ENCODE measurements around the gene BCR. TPM values are rescaled to one million over a fixed set of nuclear protein-coding genes. Genes with fewer than 3 reads are reported as not detected.
A peak's percentile ranks its signal among the peaks of the same experiment; 100 is the strongest.

Gene BCR
- total and polyA plus RNA-seq, 2 of the 13 experiments (the other 11 are each of a cell fraction or from before 2014, with no cell fraction given), result 19.9 to 33.6 TPM

DNA sequence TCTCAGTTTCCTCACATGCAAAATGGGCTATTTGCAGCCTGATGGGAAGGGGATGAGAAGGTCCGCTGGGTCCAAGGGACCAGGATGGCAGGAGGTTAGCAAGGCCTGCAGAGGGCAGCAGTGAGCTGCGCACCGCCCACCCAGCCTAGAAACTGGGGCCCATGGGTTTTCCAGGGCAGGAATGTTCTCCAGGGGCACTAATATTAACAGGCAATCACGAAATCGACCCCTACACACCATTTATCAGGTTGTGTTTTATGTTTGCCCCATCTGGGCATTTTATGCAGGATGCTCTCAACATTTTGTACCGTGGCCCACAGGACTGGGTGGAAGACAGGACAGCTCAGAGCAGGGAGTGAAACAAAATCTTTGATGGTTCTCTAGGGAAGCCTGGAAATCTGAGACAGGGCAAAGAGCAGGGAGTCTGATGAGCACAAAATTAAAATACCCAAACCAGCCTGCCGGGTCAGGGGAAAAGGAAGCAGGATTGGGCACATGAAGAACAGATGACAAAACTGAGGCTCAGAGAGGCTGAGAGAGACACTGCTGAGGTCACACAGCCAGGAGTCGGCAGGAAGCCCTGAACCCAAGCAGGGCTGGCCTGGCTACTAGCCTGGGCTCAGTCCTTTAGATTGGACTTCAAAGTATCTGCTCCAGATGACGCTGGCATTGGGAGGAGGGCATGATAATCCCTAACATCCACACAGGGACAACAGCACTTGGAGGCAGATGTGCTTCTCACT is 1.6 kb upstream of the BCR start:
- peak overlapping the region; percentile 94 for H3K4me2 ChIP-seq (ENCODE audit: low read depth, low read length)
- peaks cover 29% of the 10 kb centered on the region for H3K79me2 ChIP-seq (ENCODE audit: insufficient read depth, low read length)
- H2AFZ ChIP-seq (ENCODE audit: low read length), result no peak overlapping the region
- peaks cover 65% of the 10 kb centered on the region for H3K4me1 ChIP-seq (ENCODE audit: insufficient read depth, low read length)
- H3K9me3 ChIP-seq (ENCODE audit: low read length), result no peaks in the 10 kb centered on the region
- ATAC-seq (peak; percentile 51), FAIRE-seq (peak; percentile 82), DNase-seq (ENCODE audit: low spot score) (no peak)
- peaks cover 25% of the 10 kb centered on the region for H4K20me1 ChIP-seq (ENCODE audit: insufficient read depth, low read length)
- intact Hi-C loops (cut with micrococcal nuclease; ENCODE audit: unreplicated experiment) (loop anchor here (1.0 to 2.0 kb wide), 3 partner anchors 62 to 103 kb away; no protein-coding TSS in a partner anchor), in situ Hi-C loops (cut with HindIII; ENCODE audit: extremely low pct_ligation_motif_present, low pct_unique_long_range_greater_than_20kb) (loop anchor here (5.0 kb wide), 1 partner anchor 104 kb away; no protein-coding TSS in a partner anchor)
- peak overlapping the region; percentile 60 for H3K27ac ChIP-seq (ENCODE audit: extremely low read length, insufficient read depth, low read length)
- 17% methylated on average over 9 of the region's 9 CpGs for WGBS (ENCODE audit: low lambda C conversion rate)
- no TSS peak for BruUV-seq (replicated peaks)
- H3K9ac ChIP-seq (ENCODE audit: insufficient read depth, low read depth, low read length), result peak overlapping the region; percentile 65; the same call in 1 of the 2 replicates
- ChIA-PET CTCF (ENCODE audit: low intra/inter-chr PET ratio, low total read pairs) (interaction anchor here (0.6 to 5.9 kb wide), 6 partner anchors 56 to 112 kb away, joined by 3 to 73 read pairs (median 7); no protein-coding TSS in a partner anchor), POLR2A (interaction anchor here (0.6 to 4.1 kb wide), 2 partner anchors 103 to 1377 kb away, joined by 4 to 18 read pairs; no protein-coding TSS in a partner anchor)
- H3K4me3 ChIP-seq (replicated peaks in 1 of 3; ENCODE audit: insufficient read depth in 1 of 3, low read depth in 2 of 3, low read length in 3 of 3), result peak overlapping the region in 1 of 3 experiments; percentile 83; a peak in 2 of 6 replicates
- H3K36me3 ChIP-seq (replicated peaks in 1 of 2; ENCODE audit: control insufficient read depth in 1 of 2, insufficient read depth in 2 of 2, low read length in 2 of 2), result no peaks in the 10 kb centered on the region; a peak in 1 of 5 replicates
- no peaks in the 10 kb centered on the region; a peak in 1 of 5 replicates for H3K27me3 ChIP-seq (ENCODE audit: control insufficient read depth in 1 of 2, insufficient read depth in 2 of 2, low read length in 2 of 2)
- TF ChIP-seq TEAD3 (CRISPR knock-in tag; optimal IDR thresholded peaks at IDR 0.05; ENCODE audit: borderline replicate concordance), result peak; percentile 57
- TF ChIP-seq ZBTB38 (CRISPR knock-in tag; IDR thresholded peaks at IDR 0.05), result no peak
- no peak for TF ChIP-seq POLR2AphosphoS2 (IDR thresholded peaks at IDR 0.05; ENCODE audit: low read depth, low read length)
- TF ChIP-seq AGO2 (optimal IDR thresholded peaks at IDR 0.05; ENCODE audit: low read depth, low read length), result no peak
- 0 out of 2 replicates have a peak, but pooled peaks have one; percentile 31 for TF ChIP-seq GATAD1 (CRISPR knock-in tag; IDR thresholded peaks at IDR 0.05)
- TF ChIP-seq ISL2 (CRISPR knock-in tag; IDR thresholded peaks at IDR 0.05), result peak; percentile 23; the same call in 1 of the 2 replicates
- no peak for TF ChIP-seq KLF6 (CRISPR knock-in tag; IDR thresholded peaks at IDR 0.05)
- 0 out of 2 replicates have a peak, but pooled peaks have one; percentile 33 for TF ChIP-seq GATAD2A (CRISPR knock-in tag; IDR thresholded peaks at IDR 0.05)
- TF ChIP-seq ZFP91 (CRISPR knock-in tag; IDR thresholded peaks at IDR 0.05; ENCODE audit: borderline replicate concordance), result peak; percentile 65; the same call in 1 of the 2 replicates
- no peak for TF ChIP-seq KDM3A (CRISPR knock-in tag; IDR thresholded peaks at IDR 0.05; ENCODE audit: low read depth)
- TF ChIP-seq, protein P1, sequence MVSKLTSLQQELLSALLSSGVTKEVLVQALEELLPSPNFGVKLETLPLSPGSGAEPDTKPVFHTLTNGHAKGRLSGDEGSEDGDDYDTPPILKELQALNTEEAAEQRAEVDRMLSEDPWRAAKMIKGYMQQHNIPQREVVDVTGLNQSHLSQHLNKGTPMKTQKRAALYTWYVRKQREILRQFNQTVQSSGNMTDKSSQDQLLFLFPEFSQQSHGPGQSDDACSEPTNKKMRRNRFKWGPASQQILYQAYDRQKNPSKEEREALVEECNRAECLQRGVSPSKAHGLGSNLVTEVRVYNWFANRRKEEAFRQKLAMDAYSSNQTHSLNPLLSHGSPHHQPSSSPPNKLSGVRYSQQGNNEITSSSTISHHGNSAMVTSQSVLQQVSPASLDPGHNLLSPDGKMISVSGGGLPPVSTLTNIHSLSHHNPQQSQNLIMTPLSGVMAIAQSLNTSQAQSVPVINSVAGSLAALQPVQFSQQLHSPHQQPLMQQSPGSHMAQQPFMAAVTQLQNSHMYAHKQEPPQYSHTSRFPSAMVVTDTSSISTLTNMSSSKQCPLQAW (CRISPR knock-in tag; IDR thresholded peaks at IDR 0.05), result peak; percentile 69
- TF ChIP-seq HOXA3 (CRISPR knock-in tag; IDR thresholded peaks at IDR 0.05), result 0 out of 2 replicates have a peak, but pooled peaks have one; percentile 15
- TF ChIP-seq ZNF501 (CRISPR knock-in tag; IDR thresholded peaks at IDR 0.05), result peak; percentile 39; the same call in 1 of the 2 replicates
- peak; percentile 84 for TF ChIP-seq ZNF768 (CRISPR knock-in tag; IDR thresholded peaks at IDR 0.05)
- peak; percentile 36; the same call in 1 of the 2 replicates for TF ChIP-seq SP5 (CRISPR knock-in tag; IDR thresholded peaks at IDR 0.05; ENCODE audit: borderline replicate concordance, low read depth)
- no peak for TF ChIP-seq ISX (CRISPR knock-in tag; conservative IDR thresholded peaks at IDR 0.05)
- 0 out of 2 replicates have a peak, but pooled peaks have one; percentile 49 for TF ChIP-seq ZNF44 (CRISPR knock-in tag; IDR thresholded peaks at IDR 0.05)
- TF ChIP-seq, protein P2, sequence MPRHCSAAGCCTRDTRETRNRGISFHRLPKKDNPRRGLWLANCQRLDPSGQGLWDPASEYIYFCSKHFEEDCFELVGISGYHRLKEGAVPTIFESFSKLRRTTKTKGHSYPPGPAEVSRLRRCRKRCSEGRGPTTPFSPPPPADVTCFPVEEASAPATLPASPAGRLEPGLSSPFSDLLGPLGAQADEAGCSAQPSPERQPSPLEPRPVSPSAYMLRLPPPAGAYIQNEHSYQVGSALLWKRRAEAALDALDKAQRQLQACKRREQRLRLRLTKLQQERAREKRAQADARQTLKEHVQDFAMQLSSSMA (CRISPR knock-in tag; IDR thresholded peaks at IDR 0.05), result no peak
- no peak for TF ChIP-seq ZNF331 (CRISPR knock-in tag; IDR thresholded peaks at IDR 0.05)
- TF ChIP-seq CEBPB (IDR thresholded peaks at IDR 0.05; ENCODE audit: borderline replicate concordance, low read depth, low read length), result peak; percentile 3; the same call in 1 of the 2 replicates
- TF ChIP-seq ATM (IDR thresholded peaks at IDR 0.05; ENCODE audit: borderline replicate concordance), result no peak
